Skeletal muscle cell (primary cell): ENCODE measurements around the gene RFC2.
"Not testable (repeated sequence)": the region's sequence is repeated elsewhere in the genome, so short reads cannot be mapped to it uniquely, and the experiment has no call there.

Experiments used
- DNase-seq: peaks from one replicate; pipeline ENCODE4 v3.0.0-alpha.2; 2010; ENCODE audit warnings: low read depth
- H3K4me3 ChIP-seq: 2 replicates; pipeline ENCODE4 v1.5.1; 2011; ENCODE audit warnings: low read depth, mild to moderate bottlenecking, control low read depth, low read length, moderate library complexity

RFC2 gene

DNA sequence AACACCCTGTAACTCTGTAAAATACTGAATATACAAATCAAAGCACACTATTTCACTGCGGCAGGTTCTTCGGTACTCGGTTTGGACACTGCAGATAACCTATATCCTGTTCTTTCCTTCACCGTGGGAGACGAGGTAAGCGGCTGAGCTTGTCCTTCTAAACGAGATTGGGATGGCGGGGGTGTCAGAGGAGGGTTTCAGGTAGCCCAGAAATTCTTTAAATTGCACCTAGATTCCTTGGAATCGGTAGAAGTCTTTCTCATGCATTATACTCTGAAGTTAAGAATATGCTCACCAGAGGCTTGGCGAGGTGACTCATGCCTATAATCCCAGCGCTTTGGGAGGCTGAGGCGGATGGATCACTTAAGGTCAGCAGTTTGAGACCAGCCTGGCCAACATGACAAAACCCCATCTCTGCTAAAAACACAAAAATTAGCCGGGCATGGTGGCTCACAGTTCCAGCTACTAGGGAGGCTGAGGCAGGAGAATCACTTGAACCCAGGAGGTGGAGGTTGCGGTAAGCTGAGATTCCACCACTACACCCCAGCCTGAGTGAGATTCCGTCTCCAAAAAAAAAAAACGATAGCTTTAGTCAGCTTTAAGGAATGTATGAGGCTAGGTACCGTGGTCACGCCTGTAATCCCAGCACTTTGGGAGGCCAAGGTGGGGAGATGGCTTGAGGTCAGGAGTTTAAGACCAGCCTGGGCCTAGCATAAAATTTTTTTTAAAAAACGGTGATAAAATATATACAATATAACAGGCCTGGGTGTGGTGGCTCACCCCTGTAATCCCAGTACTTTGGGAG, 54.4 kb downstream of the RFC2 start:
- no peak for DNase-seq
- H3K4me3 ChIP-seq: no peak overlapping the region

- DNase-seq: no peak
- H3K4me3 ChIP-seq: no peak overlapping the region
These were observed 56.6 kb downstream of the RFC2 start for GRCh38 chr7:74197449-74198124.

DNA sequence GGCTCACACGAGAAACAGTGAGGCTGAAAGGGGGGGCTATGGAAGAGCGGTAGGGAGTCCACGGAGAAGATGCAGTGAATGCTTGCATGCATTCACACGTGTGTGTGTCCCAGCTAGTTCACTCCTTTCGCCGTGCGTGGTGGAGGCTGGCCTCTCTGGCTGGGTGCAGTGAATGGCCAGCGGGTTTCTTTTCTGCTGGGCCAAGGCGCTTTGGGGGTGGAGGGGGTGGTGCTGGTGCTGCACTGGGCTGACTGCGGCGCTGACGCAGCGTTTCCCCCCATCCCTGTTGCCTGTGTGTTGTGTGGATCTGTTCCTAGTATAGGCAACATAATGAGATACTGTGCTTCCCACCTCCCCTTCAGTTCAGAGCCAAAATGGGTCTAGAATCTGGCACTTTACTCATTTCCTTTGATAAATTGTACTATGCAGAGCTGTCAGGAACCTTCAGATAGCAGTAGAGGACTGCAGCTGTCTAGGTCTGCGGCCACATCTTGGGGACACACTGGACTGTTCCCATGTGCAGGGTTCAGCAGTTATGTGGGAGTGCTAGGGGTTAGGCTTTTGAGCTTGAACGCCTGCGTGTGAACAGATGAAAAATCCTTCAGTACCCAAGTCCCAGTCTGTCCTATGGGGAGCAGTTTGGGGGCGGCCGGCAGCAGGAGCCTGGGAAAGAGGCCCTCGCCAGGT, 58.1 kb downstream of the RFC2 start:
- DNase-seq, H3K4me3 ChIP-seq: not testable (repeated sequence)

DNA sequence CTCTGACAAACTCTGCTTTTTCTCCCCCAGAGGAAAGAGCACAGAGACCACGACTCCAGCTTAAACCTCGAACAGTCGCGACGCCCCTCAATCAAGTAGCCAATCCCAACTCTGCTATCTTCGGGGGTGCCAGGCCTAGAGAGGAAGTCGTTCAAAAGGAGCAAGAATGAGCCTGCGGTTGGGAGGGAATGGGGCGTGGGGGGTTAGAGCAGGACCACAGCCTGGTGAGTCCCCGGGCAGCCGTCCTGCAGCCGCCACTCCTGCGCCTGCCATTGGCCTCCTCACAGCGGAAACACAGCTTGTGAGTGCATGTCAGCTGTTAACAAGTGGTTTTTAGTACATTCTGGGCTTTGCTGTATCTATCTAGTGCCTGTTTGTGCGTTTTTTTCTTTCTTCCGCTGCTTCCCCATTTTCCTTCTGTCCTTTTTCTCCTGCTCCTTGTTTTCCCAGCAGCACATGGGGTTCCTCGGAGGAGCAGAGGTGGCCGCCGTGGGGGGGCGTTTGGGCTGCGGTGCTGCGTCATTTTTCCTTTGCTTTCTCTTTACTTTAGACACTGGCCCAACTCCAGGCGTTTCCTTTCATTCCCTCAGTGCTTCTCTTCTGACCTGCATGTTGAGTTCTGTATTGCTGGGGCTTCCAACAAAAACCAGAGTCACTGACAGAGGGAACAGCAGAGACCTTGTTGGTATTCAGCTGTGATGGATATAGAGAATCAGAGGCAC, 58.9 kb downstream of the RFC2 start:
- not testable (repeated sequence) for H3K4me3 ChIP-seq, DNase-seq

DNA sequence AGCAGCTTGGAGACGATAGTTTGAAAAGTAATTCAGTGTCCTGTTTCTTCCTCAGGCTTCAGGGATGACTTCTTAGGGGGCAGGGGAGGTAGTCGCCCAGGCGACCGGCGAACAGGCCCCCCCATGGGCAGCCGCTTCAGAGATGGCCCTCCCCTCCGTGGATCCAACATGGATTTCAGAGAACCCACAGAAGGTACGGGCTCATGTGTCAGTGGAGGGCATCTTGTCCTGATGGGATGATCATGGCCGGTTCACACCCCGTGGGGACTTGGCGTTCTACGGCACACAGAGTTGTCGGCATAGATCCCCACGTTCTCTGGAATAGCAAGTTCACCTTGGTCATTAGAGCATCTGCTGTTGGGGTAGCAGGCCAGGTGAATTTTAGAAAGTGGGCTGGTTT, 59.5 kb downstream of the RFC2 start:
- no peak overlapping the region for H3K4me3 ChIP-seq
- DNase-seq: no peak

GRCh38 chr7:74193913-74194312, 60.3 kb downstream of the RFC2 start:
- no peak overlapping the region for H3K4me3 ChIP-seq
- no peak for DNase-seq

- DNase-seq: no peak
- no peak overlapping the region for H3K4me3 ChIP-seq
These were observed 61.1 kb downstream of the RFC2 start for GRCh38 chr7:74193054-74193453.

- H3K4me3 ChIP-seq: no peak overlapping the region
- DNase-seq: no peak
These were observed 63.0 kb downstream of the RFC2 start for GRCh38 chr7:74191231-74191630.

GRCh38 chr7:74190259-74190658, 63.9 kb downstream of the RFC2 start:
- no peak for DNase-seq

GRCh38 chr7:74187915-74188675, 66.1 kb downstream of the RFC2 start:
- H3K4me3 ChIP-seq: no peak overlapping the region
- DNase-seq: no peak

More at GRCh38 chr7:74190259-74190658, 63.9 kb downstream of the RFC2 start:
- no peak overlapping the region for H3K4me3 ChIP-seq

GRCh38 chr7:74185636-74186035, 68.6 kb downstream of the RFC2 start:
- DNase-seq: no peak
- no peak overlapping the region for H3K4me3 ChIP-seq

GRCh38 chr7:74185016-74185415, 69.2 kb downstream of the RFC2 start:
- no peak overlapping the region for H3K4me3 ChIP-seq
- DNase-seq: no peak

DNA sequence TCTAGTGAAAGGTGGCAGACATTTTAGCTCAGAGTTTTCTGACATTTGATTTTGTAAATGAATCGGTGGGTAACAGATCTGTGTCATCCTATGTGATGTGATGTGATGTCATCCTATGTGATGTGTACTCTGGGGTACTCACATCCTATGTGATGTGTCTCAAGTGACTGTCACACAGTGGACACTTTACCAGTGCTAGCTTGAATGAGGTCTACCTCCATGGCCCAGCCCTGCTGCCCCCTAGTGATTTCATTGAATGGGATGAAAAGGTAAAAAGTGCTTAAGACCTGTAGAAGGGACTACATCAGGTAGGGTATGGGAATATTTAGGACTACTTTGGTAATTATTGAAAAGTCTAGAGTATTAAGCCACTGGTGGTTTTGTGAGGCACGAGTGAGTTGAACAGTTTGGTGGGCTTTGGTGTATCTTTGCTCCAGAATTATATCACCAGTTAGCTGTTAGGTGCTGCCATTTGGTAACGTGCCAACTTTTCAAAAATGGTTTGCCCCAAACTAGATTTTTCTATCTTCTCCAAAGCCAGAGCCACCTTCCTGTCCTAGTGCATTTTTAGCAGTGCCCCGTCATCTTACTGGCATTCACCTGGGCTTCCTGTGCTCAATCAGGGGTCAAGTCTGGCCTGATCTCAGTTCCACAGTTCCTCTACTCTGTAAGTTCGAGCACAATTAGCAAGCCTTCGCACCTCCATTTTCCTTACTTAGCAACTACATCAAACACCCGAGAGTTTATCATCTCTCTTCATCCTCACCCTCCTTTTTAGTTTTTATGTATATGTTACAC, 70.3 kb downstream of the RFC2 start:
- no peak for DNase-seq
- H3K4me3 ChIP-seq: no peak overlapping the region

- DNase-seq: no peak
- H3K4me3 ChIP-seq: no peak overlapping the region
These were observed 71.1 kb downstream of the RFC2 start for GRCh38 chr7:74183142-74183541.

DNA sequence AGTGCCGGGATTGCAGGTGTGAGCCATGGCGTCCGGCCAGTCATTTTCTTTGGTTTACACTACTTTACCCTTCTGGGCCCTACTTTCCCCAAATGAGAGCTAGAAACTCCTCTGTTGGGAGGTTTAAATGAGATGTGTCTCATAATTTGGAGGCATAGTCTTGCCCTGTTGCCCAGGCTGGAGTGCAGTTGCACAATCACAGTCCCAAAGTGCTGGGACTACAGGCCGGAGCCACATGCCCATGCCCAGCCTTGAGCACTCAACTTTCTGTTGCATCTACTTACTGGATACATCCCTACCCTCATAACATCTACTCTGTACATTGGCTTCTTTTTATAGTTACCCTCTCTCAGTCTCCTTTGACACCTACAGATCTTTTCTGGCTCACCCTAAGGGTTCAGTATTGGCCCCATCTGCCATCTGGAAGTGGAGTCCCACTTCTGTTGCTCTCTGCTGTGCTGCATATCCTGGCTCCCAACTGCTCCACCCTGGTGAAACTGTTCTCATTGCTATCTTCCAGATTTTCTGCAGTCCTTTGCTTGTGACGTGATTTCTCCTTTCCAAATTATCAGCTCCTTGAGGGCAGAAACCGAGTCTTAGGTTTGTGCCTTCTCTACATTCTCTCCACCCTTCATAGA, 71.6 kb downstream of the RFC2 start:
- H3K4me3 ChIP-seq: no peak overlapping the region
- DNase-seq: no peak

DNA sequence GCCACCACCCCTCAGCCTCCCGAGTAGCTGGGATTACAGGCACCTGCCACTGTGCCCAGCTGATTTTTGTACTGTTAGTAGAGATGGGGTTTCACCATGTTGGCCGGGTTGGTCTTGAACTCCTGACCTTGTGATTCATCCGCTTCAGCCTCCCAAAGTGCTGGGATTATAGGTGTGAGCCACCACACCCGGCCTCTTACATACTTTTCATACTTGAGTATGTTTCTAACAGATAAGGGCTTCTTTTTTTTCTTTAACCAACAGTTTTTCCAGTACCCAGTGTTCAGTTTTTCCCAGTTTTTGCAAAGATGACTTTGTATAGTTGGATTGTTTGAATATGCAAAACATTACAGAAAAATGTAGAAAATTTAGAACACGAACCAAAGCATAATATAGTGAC, 72.4 kb downstream of the RFC2 start:
- no peak for DNase-seq
- no peak overlapping the region for H3K4me3 ChIP-seq
